Measurements from ENCODE around the gene USP33. TPM values are rescaled to one million over a fixed set of nuclear protein-coding genes. Genes with fewer than 3 reads are reported as not detected.

The USP33 gene
- total and polyA plus RNA-seq, 10 of the 15 experiments (the other 5 are each of a cell fraction or from before 2014, with no cell fraction given) = 13.1 to 49.9 (median 32.2) TPM

GRCh38 chr1:77759071-77760028 is at the start of gene USP33 (continued):
- TF ChIP-seq NR2C1 (IDR thresholded peaks at IDR 0.05) (peak; percentile 68), NR2C2 (IDR thresholded peaks at IDR 0.05; ENCODE audit: borderline replicate concordance, control insufficient read depth, insufficient read length, low read depth) (no peak), PKNOX1 (IDR thresholded peaks at IDR 0.05) (0 out of 2 replicates have a peak, but pooled peaks have one; percentile 12), PML (IDR thresholded peaks at IDR 0.05; ENCODE audit: low read length) (no peak), SMARCA5 (IDR thresholded peaks at IDR 0.05) (no peak), SRF (IDR thresholded peaks at IDR 0.05; ENCODE audit: low read depth in 2 of 2, low read length in 2 of 2) (no peak), BACH1 (IDR thresholded peaks at IDR 0.05; ENCODE audit: borderline replicate concordance) (no peak; the same call in 1 of the 2 replicates), MTA3 (IDR thresholded peaks at IDR 0.05; ENCODE audit: borderline replicate concordance, low read length) (no peak), RUNX3 (IDR thresholded peaks at IDR 0.05; ENCODE audit: low read length) (peak; percentile 47), POLR2AphosphoS5 (IDR thresholded peaks at IDR 0.05; ENCODE audit: low read length) (peak; percentile 70; the same call in 1 of the 2 replicates), CBX3 (IDR thresholded peaks at IDR 0.05; ENCODE audit: borderline replicate concordance, low read depth) (no peak), CEBPZ (IDR thresholded peaks at IDR 0.05; ENCODE audit: low read depth, low read length) (no peak), BCL11A (IDR thresholded peaks at IDR 0.05; ENCODE audit: low read depth, low read length) (no peak), HDAC6 (IDR thresholded peaks at IDR 0.05; ENCODE audit: unreplicated experiment) (no peak), ZZZ3 (IDR thresholded peaks at IDR 0.05; ENCODE audit: control insufficient read depth, insufficient read length, low read depth) (no peak), STAT3 (IDR thresholded peaks at IDR 0.05; ENCODE audit: low read depth, low read length) (no peak), CTCF (IDR thresholded peaks at IDR 0.05 in 2 of 3, conservative IDR thresholded peaks at IDR 0.05 in 1 of 3; ENCODE audit: control insufficient read depth in 2 of 3, extremely low read depth in 1 of 3, insufficient read depth in 1 of 3, low read depth in 3 of 3, low read length in 3 of 3) (no peak), EED (IDR thresholded peaks at IDR 0.05; ENCODE audit: low read depth) (no peak), TCF12 (IDR thresholded peaks at IDR 0.05; ENCODE audit: low read depth, low read length) (peak; percentile 31; the same call in 1 of the 2 replicates), SKIL (IDR thresholded peaks at IDR 0.05; ENCODE audit: low read depth, poor library complexity, severe bottlenecking) (no peak), CEBPB (IDR thresholded peaks at IDR 0.05; ENCODE audit: borderline replicate concordance in 1 of 2, low read depth in 2 of 2, low read length in 2 of 2) (no peak)

Data from GM12878 (cell line).